ENCODE measurements around the gene MINPP1.

GRCh38 chr10:87545783-87546182 lies 41.1 kb downstream of the MINPP1 start:
- no peak for TF ChIP-seq CTCF (IDR thresholded peaks at IDR 0.05)
- TF ChIP-seq POLR2A (IDR thresholded peaks at IDR 0.05): no peak
- TF ChIP-seq EP300 (IDR thresholded peaks at IDR 0.05; ENCODE audit: low read depth): no peak
- no peak for TF ChIP-seq POLR2AphosphoS5 (IDR thresholded peaks at IDR 0.05)

Data from transverse colon (tissue), 4 donors.